Gastrocnemius medialis (tissue), 4 donors: ENCODE results near the gene MED16.

Experiments
- POLR2A ChIP-seq, 2 donors: fragments of 450-650 bp; IDR thresholded peaks; one replicate each; pipeline ENCODE4 v1.6.1; 2017; ENCODE audit warnings: antibody characterized with exemption in 2 of 2, mild to moderate bottlenecking in 2 of 2, moderate library complexity in 2 of 2
- TF ChIP-seq, protein P1 (sequence below), 5 experiments: fragments of 450-650 bp in 3 of 5; fragments of 200-600 bp in 2 of 5; sonication (generic) in 2 of 5; IDR thresholded peaks in 4 of 5; conservative IDR thresholded peaks in 1 of 5; 1 replicate in 4 of 5; 2 replicates in 1 of 5; pipeline ENCODE4 v1.5.1; 2016 to 2019; ENCODE audit warnings: antibody characterized with exemption in 5 of 5, mild to moderate bottlenecking in 3 of 5, moderate library complexity in 3 of 5

- TF ChIP-seq POLR2A (IDR thresholded peaks at IDR 0.05), result no peak
- TF ChIP-seq, protein P1, sequence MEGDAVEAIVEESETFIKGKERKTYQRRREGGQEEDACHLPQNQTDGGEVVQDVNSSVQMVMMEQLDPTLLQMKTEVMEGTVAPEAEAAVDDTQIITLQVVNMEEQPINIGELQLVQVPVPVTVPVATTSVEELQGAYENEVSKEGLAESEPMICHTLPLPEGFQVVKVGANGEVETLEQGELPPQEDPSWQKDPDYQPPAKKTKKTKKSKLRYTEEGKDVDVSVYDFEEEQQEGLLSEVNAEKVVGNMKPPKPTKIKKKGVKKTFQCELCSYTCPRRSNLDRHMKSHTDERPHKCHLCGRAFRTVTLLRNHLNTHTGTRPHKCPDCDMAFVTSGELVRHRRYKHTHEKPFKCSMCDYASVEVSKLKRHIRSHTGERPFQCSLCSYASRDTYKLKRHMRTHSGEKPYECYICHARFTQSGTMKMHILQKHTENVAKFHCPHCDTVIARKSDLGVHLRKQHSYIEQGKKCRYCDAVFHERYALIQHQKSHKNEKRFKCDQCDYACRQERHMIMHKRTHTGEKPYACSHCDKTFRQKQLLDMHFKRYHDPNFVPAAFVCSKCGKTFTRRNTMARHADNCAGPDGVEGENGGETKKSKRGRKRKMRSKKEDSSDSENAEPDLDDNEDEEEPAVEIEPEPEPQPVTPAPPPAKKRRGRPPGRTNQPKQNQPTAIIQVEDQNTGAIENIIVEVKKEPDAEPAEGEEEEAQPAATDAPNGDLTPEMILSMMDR (IDR thresholded peaks at IDR 0.05 in 4 of 5, conservative IDR thresholded peaks at IDR 0.05 in 1 of 5), result no peak
Measured at GRCh38 chr19:926589-927350, 33.8 kb upstream of the MED16 start.
